ENCODE measurements around the gene NAXD. TPM values are rescaled to one million over a fixed set of nuclear protein-coding genes. Genes with fewer than 3 reads are reported as not detected.

Gene NAXD
- total RNA-seq (2022; extraction: Qiagen RNA extraction): 15.1 to 19.4 TPM (median 18.2 TPM) in 5 replicates

GRCh38 chr13:110615322-110616102 lies at the start of gene NAXD:
TSS of gene NAXD (plus strand) at chr13:110615545. CDS start at chr13:110615602, 57 bp downstream.

Other genes starting within 250 kb of the NAXD start
- gene RAB20, start 53.8 kb upstream of the NAXD start, total RNA-seq (2022; extraction: Qiagen RNA extraction): 1.6 to 2.8 TPM (median 1.7 TPM) in 5 replicates
- 48.5 to 68.1 TPM (median 58.2 TPM) in 5 replicates for gene CARS2, start 90.6 kb downstream of the NAXD start, total RNA-seq (2022; extraction: Qiagen RNA extraction)
- gene ING1, start 98.2 kb downstream of the NAXD start, total RNA-seq (2022; extraction: Qiagen RNA extraction): 9.2 to 11.6 TPM (median 10.7 TPM) in 5 replicates

All from A549 treated with Mapracorat at 1 μM for 4 hours (cell line).